T47D (cell line): ENCODE measurements around the gene DUSP22.
A peak's percentile ranks its signal among the peaks of the same experiment; 100 is the strongest.
"Not testable (repeated sequence)": the region's sequence is repeated elsewhere in the genome, so short reads cannot be mapped to it uniquely, and the experiment has no call there.

Source experiments
- DNase-seq, 2 experiments: peaks; one replicate each; pipeline versions ENCODE4 v3.0.0 to v3.0.0-alpha.2; 2011 to 2012; ENCODE audit warnings: low read depth in 1 of 2, low spot score in 1 of 2
- JUND ChIP-seq: IDR thresholded peaks from 2 replicates; pipeline ENCODE4 v1.6.1; 2012; ENCODE audit warnings: low read depth
- in situ Hi-C: cut with HindIII; loops from 2 replicates; pipeline ENCODE4 v1.10.0; 2016; ENCODE audit warnings: low sequenced_read_pairs, low pct_unique_long_range_greater_than_20kb

Gene DUSP22

GRCh38 chr6:291697-292505, at the start of gene DUSP22:
Gene DUSP22 (plus strand): TSS chr6:292487. CDS start chr6:292540, 53 bp downstream.
- in situ Hi-C loops, result no loop called here
- no peak for TF ChIP-seq JUND
- peak; percentile 91 to 93 for DNase-seq

GRCh38 chr6:246352-246751, 45.9 kb upstream of the DUSP22 start:
- no peak for TF ChIP-seq JUND

GRCh38 chr6:247351-247750, 44.9 kb upstream of the DUSP22 start:
- in situ Hi-C loops, result no loop called here
- TF ChIP-seq JUND, result no peak
- no peak for DNase-seq

More at GRCh38 chr6:246352-246751, 45.9 kb upstream of the DUSP22 start:
- peak in 1 of 2 experiments; percentile 22 for DNase-seq
- in situ Hi-C loops, result no loop called here

- DNase-seq, in situ Hi-C loops: not testable (repeated sequence)
Observed at GRCh38 chr6:248046-248445, 44.2 kb upstream of the DUSP22 start.

- no peak for TF ChIP-seq JUND
- in situ Hi-C loops, result no loop called here
- DNase-seq, result no peak
Observed at GRCh38 chr6:250676-251075, 41.6 kb upstream of the DUSP22 start.

- in situ Hi-C loops, result no loop called here
- TF ChIP-seq JUND, result no peak
Observed at GRCh38 chr6:251920-252319, 40.4 kb upstream of the DUSP22 start.

GRCh38 chr6:252775-253535, 39.3 kb upstream of the DUSP22 start:
- in situ Hi-C loops, result no loop called here
- TF ChIP-seq JUND, result no peak
- DNase-seq, result no peak

More at GRCh38 chr6:251920-252319, 40.4 kb upstream of the DUSP22 start:
- no peak for DNase-seq

GRCh38 chr6:254016-254415, 38.3 kb upstream of the DUSP22 start:
- TF ChIP-seq JUND, result no peak
- in situ Hi-C loops, result no loop called here
- no peak for DNase-seq

- TF ChIP-seq JUND, result no peak
- DNase-seq, result no peak
- in situ Hi-C loops, result no loop called here
Observed at GRCh38 chr6:255041-255750, 37.1 kb upstream of the DUSP22 start.

- in situ Hi-C loops, result no loop called here
- TF ChIP-seq JUND, result no peak
- DNase-seq, result no peak
Observed at GRCh38 chr6:255751-256083, 36.6 kb upstream of the DUSP22 start.

GRCh38 chr6:256169-256568, 36.1 kb upstream of the DUSP22 start:
- TF ChIP-seq JUND, result no peak
- no peak for DNase-seq
- in situ Hi-C loops, result no loop called here

- TF ChIP-seq JUND, result no peak
- in situ Hi-C loops, result no loop called here
- DNase-seq, result no peak
Observed at GRCh38 chr6:257031-257725, 35.1 kb upstream of the DUSP22 start.

- DNase-seq, result no peak
- TF ChIP-seq JUND, result no peak
- in situ Hi-C loops, result no loop called here
Observed at GRCh38 chr6:257774-258173, 34.5 kb upstream of the DUSP22 start.
